ENCODE data around the gene SLC16A13. TPM values are rescaled to one million over a fixed set of nuclear protein-coding genes. Genes with fewer than 3 reads are reported as not detected.

The SLC16A13 gene
- total and polyA plus RNA-seq, 2 of the 8 experiments (the other 6 are each of a cell fraction or from before 2014, with no cell fraction given) = 5.4 to 5.8 TPM

- Histone ChIP-seq H3K56ac (replicated peaks; ENCODE audit: insufficient read length, low read depth, low read length) (no peak overlapping the region), H3K9me3 (ENCODE audit: insufficient read depth in 2 of 2, low read depth in 1 of 2, low read length in 1 of 2) (peaks cover 16 to 21% of the 10 kb centered on the region in 2 experiments), H3K18ac (ENCODE audit: extremely low read depth, low read length) (no peak overlapping the region), H2BK15ac (ENCODE audit: low read length) (no peak overlapping the region), H2BK5ac (ENCODE audit: low read depth, low read length) (no peak overlapping the region), H2BK20ac (ENCODE audit: low read length) (no peak overlapping the region), H2BK120ac (replicated peaks; ENCODE audit: low read depth, low read length) (no peak overlapping the region), H3K4me2 (ENCODE audit: insufficient read depth in 1 of 2, low read depth in 2 of 2, low read length in 2 of 2) (no peak overlapping the region), H3K79me1 (ENCODE audit: low read depth, low read length) (no peaks in the 10 kb centered on the region), H3K4ac (replicated peaks; ENCODE audit: insufficient read length, low read depth, low read length) (no peak overlapping the region), H4K5ac (ENCODE audit: insufficient read length, low read depth, low read length) (no peak overlapping the region), H3K36me3 (ENCODE audit: control insufficient read depth in 2 of 4, insufficient read depth in 4 of 4, low read length in 3 of 4) (no peaks in the 10 kb centered on the region), H2AK5ac (ENCODE audit: low read depth, low read length) (no peak overlapping the region), H3K4me1 (replicated peaks in 1 of 4; ENCODE audit: control insufficient read depth in 3 of 4, insufficient read depth in 4 of 4, low read length in 3 of 4) (no peaks in the 10 kb centered on the region), H2BK12ac (ENCODE audit: low read depth, low read length) (no peak overlapping the region), H3K9ac (replicated peaks in 1 of 4; ENCODE audit: extremely low read depth in 1 of 4, low read depth in 3 of 4, low read length in 3 of 4) (no peak overlapping the region), H4K20me1 (replicated peaks in 1 of 2; ENCODE audit: control insufficient read depth in 1 of 2, insufficient read depth in 2 of 2, low read length in 2 of 2) (no peaks in the 10 kb centered on the region), H4K91ac (replicated peaks; ENCODE audit: insufficient read length, low read length) (no peak overlapping the region), H3K4me3 (ENCODE audit: extremely low read depth in 1 of 4, insufficient read depth in 2 of 4, low read depth in 3 of 4, low read length in 4 of 4) (no peak overlapping the region), H2AFZ (ENCODE audit: low read length) (no peak overlapping the region), H3K27ac (ENCODE audit: low read depth, low read length) (no peak overlapping the region), H3K14ac (ENCODE audit: insufficient read length) (no peak overlapping the region), H3K23ac (ENCODE audit: insufficient read length) (no peak overlapping the region), H3K27me3 (replicated peaks in 1 of 4; ENCODE audit: control insufficient read depth in 3 of 4, extremely low read depth in 1 of 4, insufficient read depth in 3 of 4, low read length in 3 of 4) (no peaks in the 10 kb centered on the region), H3K79me2 (ENCODE audit: control insufficient read depth in 1 of 2, insufficient read depth in 2 of 2, low read length in 2 of 2) (no peaks in the 10 kb centered on the region), H4K8ac (ENCODE audit: extremely low read depth, insufficient read depth, low read length) (peak overlapping the region; percentile 57), H3K23me2 (ENCODE audit: low read depth, low read length) (no peaks in the 10 kb centered on the region)
- POLR2A ChIA-PET (ENCODE audit: partially characterized antibody) = interaction anchor here (0.6 to 1.6 kb wide), 2 partner anchors 10 to 33 kb away, joined by 3 to 5 read pairs; partner anchors contain the start of gene CLEC10A
- DNase-seq (ENCODE audit: low read depth in 1 of 2, low spot score in 2 of 2) (no peak), FAIRE-seq (no peak)
- WGBS, 2 experiments (ENCODE audit: extremely low coverage in 1 of 2, insufficient coverage in 1 of 2, insufficient read length in 1 of 2, insufficient replicate concordance in 2 of 2, low coverage in 1 of 2, low lambda C conversion rate in 2 of 2, missing lambda C conversion rate in 1 of 2) = 100% methylated on average over 3 of the region's 3 CpGs; no CpG with 5 or more reads in 1 of the 2 experiments
- CTCF ChIA-PET (ENCODE audit: partially characterized antibody) = interaction anchor here (0.6 to 1.3 kb wide), 6 partner anchors 19 to 179 kb away, joined by 3 to 4 read pairs (median 3); no protein-coding TSS in a partner anchor
- no peak for TF ChIP-seq BCL11A (IDR thresholded peaks at IDR 0.05; ENCODE audit: low read depth in 2 of 2, low read length in 2 of 2)
These were observed 34.9 kb downstream of the SLC16A13 start for GRCh38 chr17:7070712-7071111.

Data from H1 (cell line).